Stimulated activated CD8-positive, alpha-beta memory T cell treated with anti-CD3 and anti-CD28 coated beads, Interleukin-12 subunit alpha, Interleukin-12 subunit beta, amount 100 ng/mL, for 24 hours (primary cell): ENCODE results near the gene CD79B.

Source experiments
- DNase-seq: peaks from one replicate; pipeline ENCODE4 v3.0.0-alpha.2; 2020; ENCODE audit errors: extremely low read depth

The CD79B gene

DNA sequence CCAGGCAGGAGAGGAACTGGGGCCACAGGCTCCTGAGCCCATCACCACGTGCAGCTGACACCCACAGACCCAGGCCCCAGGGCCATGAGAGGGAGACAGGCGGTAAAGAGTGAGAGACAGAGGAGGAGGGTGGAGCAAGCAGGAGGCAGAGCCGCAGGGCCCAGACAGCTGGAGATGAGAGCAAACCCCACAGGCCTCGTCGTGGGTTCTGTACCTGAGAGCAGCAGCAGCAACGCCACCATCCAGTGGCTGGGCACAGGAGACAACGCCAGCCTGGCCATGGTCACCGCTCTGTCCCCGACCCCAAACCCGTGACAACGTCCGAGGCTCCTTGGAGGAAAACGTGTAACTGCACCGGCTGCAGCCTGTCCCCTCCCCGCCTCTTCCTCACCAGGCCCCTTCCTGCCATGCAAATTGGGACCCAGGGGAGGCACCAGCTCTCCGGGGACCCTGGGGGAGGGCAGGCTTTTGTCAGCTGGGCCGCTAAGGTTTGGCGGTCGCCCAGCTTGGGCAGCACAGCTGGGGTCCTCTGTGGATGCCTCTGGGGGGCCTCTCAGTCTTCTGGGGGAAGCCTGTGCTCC, at the start of gene CD79B:
CD79B (minus strand) TSS at position 351 of the 581 bp plus-strand sequence; CDS start at position 281, 70 bp downstream.
- no peak for DNase-seq

DNA sequence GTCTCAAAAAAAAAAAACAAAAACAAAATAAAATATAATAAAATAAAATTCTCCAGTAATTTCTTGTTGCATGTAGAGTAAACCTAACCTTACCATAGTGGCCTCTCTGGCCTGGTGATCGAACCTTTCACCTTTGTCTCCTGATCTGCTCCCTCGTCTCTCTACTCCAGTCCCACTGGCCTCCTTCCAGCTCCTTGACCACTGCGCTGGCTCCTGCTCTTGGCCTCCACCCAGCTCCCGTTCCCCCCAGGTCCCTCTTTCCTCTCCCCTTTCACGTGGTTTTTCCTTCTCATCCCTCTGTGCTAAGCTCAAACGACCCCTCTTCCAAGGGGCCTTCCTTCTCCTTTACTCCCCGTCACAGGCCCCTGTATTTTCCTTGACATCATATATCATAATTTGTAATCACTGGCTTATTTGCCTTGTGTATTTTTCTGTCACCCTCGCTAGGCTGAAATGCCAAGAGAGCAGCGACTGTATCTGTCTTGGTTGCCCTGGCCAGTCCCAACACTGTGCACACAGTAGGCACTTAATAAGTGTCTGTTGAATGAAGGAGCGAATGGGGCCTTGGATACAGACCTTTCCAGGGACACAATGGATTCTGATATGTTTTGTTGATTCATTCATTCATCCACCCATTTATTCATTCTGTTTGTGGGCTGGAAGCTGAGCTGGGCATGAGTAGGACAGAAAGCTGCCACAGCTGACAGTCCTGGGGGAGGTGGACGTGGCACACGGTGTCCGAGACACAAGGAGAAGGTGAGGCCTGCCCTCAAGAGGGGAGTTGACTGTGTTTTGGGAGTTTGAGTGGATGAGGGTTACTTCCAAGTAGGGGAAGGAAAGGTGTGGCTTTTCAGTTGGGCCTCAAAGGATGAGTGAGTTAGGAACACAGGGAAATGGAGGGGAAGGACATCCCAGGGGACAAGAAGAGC, 46.4 kb upstream of the CD79B start:
- DNase-seq: no peak

DNA sequence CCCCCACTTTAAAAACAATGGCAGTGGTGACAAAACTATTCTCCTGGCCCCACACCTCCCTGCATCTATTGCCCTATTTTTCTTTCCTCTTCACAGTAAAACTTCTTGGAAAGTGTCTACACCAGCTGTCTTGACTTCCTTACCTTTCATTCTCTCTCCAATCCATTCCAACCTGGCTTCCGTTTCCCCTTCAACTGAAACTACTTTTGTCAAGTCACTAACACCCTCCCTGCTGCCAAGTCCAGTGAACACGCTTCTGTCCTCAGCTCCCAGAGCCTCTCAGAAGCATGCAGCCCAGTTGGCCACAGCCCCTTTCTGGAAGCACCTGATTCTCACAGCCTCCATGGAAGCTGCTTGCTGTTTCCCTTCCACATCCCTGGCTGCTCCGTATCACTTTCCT, 44.6 kb upstream of the CD79B start:
- no peak for DNase-seq

DNA sequence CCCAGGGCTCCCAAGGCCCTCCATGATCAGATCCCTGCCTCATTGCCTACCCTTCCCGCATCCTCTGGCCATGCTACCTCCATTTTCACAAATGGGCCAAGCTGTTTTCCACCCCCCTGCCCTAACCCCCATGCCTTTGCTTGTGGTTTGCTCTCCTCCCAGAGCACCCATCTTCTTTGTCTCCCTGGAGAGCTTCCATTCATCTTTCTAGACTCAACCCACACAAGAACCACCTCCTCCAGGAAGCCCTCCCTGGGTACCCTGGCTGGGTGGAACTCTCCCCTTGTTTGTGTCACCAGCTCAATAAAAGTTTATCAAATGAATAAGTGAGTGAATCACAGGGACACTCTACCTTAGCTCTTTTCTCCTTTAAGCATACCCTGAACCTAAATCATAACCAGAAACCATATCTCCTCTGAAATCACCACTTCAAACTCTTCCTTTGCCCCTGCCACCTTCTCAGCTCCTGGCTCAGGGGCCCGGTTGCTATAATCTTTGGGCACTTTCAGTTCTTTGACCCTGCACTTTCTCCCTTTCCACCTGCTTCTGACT, 43.5 kb upstream of the CD79B start:
- DNase-seq: no peak

DNA sequence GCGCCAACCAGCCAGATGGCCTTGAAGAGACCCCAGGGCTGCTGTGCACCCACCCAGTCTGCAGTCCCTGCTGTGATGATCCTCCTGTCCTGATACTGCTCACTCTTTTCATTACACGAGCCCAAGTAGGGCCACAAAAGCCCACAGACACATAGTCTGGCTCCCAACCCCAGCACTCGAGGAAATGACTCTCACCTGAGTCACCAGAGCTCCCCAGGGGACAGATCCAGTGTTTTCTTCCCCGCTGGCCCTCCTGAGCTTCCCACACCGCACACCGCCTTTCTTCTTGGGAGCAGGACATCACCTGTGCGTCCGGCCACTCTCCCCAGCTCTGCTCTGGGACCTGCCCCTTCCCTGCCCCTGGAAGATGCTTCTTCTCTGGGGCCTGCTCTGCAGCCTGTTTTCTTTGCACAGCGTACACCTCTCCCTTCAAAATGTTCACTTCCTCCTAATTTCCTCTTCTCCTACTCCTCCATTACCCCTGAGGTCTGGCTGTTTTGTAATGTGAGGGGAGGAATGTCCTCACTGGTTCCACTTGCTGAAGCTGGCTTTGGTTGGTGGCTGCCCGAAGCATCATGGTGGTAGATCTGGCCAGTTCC, 42.6 kb upstream of the CD79B start:
- DNase-seq: no peak

DNA sequence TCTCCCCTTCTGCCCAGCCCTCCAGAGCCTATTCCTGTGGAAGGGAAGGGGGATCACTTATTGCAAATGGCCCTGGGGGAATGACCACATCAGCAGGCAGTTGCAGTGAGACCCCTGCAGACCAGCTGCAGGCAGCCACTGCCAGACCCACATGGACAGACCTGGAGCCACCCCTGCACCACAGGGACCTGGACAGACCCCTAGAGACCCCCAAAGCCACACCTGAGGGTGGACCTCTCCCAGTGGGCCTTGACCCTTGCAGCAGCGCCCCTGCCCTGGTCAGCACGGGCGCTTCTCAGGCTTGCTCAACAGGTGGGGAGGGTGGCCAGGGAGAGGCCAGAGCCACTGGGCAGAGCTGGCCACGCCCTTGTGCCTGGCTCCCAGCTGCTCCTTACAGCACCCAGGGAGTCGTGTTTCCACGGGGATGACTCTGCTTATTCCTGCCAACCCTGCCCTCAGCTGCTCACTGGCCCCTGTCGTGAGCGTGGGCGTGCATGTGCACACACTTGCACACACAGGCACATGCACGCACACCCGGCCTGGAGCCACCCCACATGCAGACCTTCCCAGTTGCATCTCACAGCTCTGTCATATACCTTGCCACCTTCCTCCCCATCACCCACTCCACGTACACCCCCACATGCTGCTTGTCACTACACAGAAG, 41.9 kb upstream of the CD79B start:
- no peak for DNase-seq

DNA sequence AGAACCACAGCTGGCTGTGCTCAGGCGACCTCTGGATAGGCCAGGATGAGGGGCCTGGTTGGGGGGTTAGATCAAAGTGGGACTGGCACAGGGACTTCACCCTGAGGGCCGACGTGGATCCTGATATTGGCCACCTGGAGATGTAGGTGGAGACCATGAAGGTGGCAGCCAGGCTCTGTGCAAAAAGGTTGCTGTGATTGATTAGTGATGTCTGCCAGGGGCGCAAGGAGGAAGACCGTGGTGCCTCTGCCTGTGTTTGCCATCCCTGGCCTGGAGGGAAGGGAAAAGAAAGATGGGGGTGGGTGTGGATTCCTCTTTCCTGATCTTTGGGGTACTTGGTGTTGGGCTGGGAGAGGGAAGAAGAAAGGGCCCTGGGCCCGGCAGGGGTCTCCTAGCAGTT, 41.1 kb upstream of the CD79B start:
- no peak for DNase-seq

DNA sequence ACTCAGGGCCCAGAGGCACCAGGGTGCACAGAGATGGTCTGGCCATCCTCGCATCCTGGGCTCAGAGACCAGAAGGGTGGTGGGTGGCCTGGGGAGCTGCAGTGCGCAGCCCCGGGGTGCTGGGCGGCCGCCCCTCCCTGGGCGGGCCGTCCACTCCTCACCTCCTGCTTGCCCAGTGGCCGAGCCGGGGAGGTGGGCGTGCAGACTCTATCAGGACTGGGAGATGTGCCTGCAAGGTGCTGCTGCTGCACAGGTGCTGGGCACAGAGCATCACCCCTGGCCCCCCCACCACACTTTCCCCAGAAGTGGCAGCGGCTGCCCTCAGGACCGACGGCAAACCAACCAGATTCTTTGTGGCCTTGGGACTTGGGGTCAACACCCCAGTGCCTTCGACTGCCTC, 40.7 kb upstream of the CD79B start, which contains the start of gene SCN4A:
SCN4A (minus strand) TSS at position 123 of the 400 bp plus-strand sequence; CDS start at position 46, 77 bp downstream.
- no peak for DNase-seq

DNA sequence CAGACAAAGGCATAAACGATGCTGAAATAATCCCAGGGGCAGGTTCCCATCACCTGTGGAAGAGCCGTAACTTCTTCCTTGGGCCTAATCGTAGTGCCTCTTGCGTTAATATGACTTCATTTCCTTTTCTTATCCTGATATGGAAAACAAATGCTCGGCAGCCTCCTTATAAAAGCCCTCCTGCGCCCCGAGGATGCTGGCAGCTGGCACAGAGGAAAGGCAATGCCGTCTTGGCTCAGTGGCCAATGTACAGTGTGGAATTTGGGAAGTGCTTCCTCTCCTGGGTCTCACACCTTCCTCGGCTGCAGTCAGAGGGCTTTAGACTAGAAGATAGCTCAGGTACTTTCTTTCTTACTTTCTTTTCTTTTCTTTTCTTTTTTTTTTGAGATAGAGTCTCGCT, 37.1 kb upstream of the CD79B start:
- no peak for DNase-seq

DNA sequence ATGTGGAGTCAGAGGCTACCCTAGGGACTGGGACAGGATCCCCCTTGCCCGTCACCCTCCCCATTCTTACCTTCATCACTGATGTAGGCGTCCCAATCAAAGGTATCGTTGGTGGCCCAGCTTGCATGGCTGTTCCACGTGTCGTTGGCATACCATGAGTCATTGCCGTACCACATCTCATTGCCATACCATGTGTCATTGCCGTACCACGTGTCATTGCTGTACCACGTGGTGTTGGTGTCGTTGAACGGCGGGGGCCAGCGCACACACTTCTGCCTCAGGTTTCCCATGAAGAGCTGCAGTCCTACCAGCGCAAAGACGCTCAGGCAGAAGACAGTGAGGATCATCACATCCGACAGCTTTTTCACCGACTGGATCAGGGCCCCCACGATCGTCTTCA, 35.8 kb upstream of the CD79B start:
- DNase-seq: no peak

DNA sequence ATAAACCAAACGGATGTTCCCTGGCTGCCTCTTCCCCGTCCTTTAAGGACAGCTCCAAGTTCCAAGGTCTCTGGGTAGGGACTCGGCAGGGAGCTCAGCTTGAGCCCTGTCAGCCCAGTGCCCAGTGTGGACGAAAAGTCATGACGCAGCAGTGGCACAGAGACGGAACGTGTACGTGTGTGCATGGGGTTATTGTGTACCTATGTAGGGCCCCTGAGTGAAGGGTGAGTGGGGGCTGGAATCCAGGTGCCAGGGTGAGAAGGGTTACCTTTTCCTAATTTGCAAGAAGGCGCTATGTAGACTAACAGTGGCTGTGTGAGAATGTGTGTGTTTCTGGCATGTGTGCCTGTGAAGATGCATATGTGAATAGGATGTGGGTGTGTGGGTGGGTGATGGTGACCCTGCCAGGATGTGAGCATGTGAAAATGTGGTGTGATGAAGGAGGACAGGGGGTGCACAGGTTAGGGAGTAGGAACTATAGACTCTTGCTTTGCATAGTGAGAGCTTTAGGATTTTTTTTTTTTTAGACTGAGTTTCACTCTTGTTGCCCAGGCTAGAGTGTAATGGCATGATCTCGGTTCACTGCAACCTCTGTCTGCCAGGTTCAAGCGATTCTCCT, 34.6 kb upstream of the CD79B start:
- DNase-seq: no peak

DNA sequence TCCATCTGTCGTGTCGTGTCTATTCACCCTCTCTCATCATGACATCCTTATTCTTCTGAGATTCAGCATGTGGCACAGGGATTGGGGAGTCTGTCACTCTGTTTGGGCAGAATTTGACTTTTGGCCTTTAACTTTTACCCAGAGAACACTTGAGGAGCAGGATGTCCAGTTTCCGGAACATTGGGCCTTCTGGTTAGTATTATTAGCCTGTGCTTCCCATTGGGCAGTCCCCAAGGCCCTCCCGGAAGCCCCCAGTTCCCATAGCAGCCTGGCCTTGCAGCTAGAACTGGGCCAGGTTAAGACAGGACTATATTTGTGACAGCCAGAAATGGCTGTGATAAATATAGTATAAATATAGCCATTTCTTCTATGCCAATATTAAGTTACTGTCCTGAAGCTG, 31.0 kb upstream of the CD79B start:
- DNase-seq: no peak

DNA sequence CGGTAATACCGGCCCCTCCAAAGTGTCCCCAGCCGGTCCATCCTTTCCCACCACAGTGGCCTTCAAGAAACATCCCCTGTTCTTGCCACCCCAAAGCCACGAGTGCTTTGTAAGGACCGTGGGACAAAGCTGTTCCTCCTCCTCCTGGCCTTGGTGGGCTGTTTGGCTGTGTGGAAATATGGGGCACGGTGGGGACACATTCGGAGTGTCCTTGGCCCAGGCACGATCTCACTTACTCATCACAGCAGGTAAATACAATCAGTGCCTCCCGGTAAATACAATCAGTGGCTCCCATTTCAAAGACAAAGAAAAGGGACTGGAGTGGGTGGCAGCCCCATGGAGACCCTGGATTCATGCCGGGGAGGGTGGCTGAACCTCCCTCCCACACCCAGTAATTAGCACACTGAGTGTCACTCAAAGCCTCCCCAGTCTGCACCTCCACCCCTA, 30.2 kb upstream of the CD79B start:
- DNase-seq: no peak

DNA sequence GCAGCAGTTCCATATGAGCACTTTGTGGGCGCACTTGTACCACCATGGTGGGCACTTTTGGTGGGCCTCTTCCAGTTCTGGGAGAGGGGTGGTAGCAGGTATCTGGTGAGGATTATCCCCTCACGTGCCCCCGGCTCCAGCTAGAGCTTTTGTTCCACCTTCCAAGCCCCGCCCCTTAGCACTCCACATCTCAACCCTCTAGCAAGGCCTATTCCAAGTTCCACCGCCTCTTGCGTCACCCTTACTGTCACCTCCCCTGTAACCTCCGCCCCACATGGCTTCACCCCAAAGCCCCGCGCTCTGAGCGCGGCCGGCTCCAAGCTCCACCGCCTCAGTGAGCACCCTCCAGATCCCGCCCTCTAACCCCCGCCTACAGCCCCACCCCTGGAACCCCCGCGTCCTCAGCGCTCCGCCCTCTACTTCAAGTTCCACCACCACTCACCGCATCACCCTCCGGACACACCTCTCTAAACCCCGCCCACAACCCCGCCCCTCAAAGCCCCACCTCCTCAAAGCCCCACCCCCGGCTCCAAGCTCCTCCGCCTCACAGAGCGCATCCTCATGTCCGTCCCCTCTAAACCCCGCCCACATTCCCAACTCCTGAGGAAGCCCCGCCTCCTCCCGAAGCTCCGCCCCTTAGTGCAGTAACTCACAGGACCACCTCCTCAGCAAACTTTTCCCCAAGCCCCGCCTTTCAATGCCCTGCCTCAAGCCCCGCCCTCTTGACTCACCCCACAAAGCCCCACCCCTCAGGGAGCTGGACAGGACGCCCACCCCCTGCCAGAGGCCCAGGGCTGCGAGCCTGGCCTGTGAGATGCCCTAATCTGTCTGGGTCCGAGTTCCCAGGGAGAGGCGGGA, 29.5 kb upstream of the CD79B start:
- DNase-seq: no peak

DNA sequence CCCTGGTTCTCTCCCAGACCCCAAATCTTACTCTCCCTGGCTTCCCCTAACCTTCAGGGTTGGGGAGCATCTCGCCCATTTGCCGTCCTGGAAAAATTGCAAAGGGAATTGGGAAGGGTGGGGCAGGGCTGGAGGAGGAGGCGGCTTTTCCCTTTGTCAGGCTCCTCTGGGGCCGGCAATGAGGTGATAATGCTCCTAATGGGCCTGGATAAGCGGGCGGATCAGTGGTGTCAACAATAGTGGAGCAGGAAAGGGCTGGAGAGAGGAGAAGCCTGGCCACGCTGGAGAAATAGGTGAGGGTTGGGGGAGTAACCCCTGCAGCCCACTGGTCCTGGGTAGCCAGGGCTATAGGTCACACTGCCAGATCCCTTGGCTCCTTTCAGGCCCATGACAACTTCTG, 28.3 kb upstream of the CD79B start:
- DNase-seq: no peak

DNA sequence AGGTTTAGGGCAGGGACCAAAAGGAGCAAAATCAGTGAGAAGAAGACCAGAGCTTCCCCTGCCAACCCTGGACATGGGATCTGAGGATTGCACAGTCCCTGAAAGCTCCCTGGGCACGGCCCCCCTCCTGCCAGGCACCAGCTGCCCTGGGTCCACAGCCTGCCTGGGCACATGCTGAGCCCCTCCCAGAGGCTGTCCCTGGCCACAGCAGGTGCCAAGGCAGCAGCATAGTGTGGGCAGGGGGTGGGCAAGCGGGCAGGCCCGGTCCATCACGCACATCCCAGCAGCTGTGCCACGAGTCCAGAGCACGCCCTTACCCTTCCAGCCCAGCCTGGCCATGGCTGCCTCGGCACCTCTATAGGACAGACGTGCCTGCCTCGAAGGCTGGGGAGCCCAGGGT, 27.9 kb upstream of the CD79B start:
- no peak for DNase-seq

DNA sequence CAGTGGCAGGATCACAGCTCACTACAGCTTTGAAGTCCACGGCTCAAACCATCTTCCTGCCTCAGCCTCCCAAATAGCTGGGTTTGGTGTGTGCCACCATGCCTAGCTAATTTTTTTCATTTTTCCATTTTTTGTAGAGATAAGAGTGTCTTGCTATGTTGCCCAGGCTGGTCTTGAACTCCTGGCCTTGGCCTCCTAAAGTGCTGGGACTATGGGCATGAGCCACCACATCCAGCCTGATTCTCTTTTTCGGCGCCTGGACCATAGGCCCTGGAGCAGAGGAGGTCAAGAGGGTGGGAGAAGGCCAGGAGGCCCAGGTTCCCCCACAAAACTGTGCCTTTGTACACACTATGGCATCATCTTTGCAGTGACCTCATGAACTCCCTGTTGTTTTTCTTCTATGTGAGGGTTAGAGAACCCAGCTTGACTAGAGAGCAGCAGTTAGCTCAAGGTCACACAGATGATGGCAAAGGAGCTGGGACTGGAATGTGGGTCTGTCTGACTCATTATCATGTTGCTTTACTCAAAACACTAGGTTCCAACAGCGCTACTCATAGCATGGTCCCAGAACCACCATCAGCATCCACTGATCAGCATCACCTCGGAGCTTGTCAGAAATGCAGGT, 24.3 kb upstream of the CD79B start:
- no peak for DNase-seq

DNA sequence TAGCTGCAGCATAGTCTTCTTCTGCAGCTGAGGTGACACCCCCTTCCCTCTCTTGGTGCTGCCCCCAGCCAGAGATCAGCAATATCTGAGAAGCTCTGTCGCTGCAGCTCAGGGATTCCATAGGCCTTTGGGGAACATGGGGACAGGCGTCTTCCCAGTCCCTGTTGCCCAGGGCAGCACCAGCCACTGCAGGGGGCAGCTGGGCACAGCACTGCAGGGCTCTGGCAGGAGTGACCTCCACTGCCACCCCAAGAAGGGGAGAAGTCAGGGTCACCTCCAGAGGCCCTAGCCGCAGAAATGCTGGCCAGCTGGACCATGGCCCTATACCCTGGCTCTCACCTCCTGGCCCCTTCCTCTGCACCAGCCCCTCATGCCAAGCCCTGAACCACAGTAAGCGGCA, 23.7 kb upstream of the CD79B start:
- no peak for DNase-seq

DNA sequence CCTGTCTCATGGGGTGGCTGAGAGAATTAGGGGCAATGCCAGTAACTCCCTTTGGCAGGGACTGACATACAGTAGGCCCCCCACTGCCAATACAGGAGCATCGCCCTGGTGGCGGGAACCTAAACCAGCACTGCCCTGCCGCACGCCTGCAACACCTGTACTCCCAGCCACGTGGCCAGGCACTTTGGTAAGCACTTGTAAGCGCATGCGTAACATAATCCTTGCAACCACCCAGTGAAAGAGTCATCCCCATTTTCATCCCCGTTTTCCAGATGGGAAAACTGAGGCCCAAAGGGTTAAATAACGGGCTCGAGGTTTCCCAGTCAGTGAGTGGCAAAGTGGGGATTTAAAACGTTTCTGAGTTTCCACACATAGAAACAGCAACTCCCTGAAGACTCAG, 23.1 kb upstream of the CD79B start:
- DNase-seq: no peak
